ENCODE data around the gene LRRC10B.
"Not testable (repeated sequence)": the region's sequence is repeated elsewhere in the genome, so short reads cannot be mapped to it uniquely, and the experiment has no call there.

LRRC10B gene

GRCh38 chr11:61473370-61474012, 35.1 kb upstream of the LRRC10B start:
- no peak for TF ChIP-seq CTCF (conservative IDR thresholded peaks at IDR 0.05; ENCODE audit: low read length)
- DNase-seq (ENCODE audit: low read depth), result no peak
- H3K4me3 ChIP-seq (ENCODE audit: low read length), result no peak overlapping the region

- no peak for DNase-seq (ENCODE audit: low read depth)
- no peak overlapping the region for H3K4me3 ChIP-seq (ENCODE audit: low read length)
- TF ChIP-seq CTCF (conservative IDR thresholded peaks at IDR 0.05; ENCODE audit: low read length), result no peak
Observed at GRCh38 chr11:61474013-61474643, 34.4 kb upstream of the LRRC10B start.

- DNase-seq (ENCODE audit: low read depth), result no peak
- TF ChIP-seq CTCF (conservative IDR thresholded peaks at IDR 0.05; ENCODE audit: low read length), result no peak
Observed at GRCh38 chr11:61475433-61475832, 33.1 kb upstream of the LRRC10B start.

GRCh38 chr11:61476371-61476770, 32.2 kb upstream of the LRRC10B start:
- TF ChIP-seq CTCF (conservative IDR thresholded peaks at IDR 0.05; ENCODE audit: low read length), result no peak
- DNase-seq (ENCODE audit: low read depth), result no peak
- H3K4me3 ChIP-seq (ENCODE audit: low read length), result no peak overlapping the region

More at GRCh38 chr11:61475433-61475832, 33.1 kb upstream of the LRRC10B start:
- H3K4me3 ChIP-seq (ENCODE audit: low read length), result no peak overlapping the region

GRCh38 chr11:61477126-61477525, 31.4 kb upstream of the LRRC10B start:
- no peak for TF ChIP-seq CTCF (conservative IDR thresholded peaks at IDR 0.05; ENCODE audit: low read length)
- no peak overlapping the region for H3K4me3 ChIP-seq (ENCODE audit: low read length)
- no peak for DNase-seq (ENCODE audit: low read depth)

GRCh38 chr11:61477727-61478148, 30.8 kb upstream of the LRRC10B start:
- no peak overlapping the region for H3K4me3 ChIP-seq (ENCODE audit: low read length)
- DNase-seq (ENCODE audit: low read depth), result no peak
- peak; percentile 75 for TF ChIP-seq CTCF (conservative IDR thresholded peaks at IDR 0.05; ENCODE audit: low read length)

- not testable (repeated sequence) for H3K4me3 ChIP-seq (ENCODE audit: low read length); DNase-seq (ENCODE audit: low read depth)
Observed at GRCh38 chr11:61479360-61480058, 29.0 kb upstream of the LRRC10B start.
